Rectal smooth muscle tissue (tissue), 1 donor: ENCODE data around the gene MPZL3.
A peak's percentile ranks its signal among the peaks of the same experiment; 100 is the strongest.
"Not testable (repeated sequence)": the region's sequence is repeated elsewhere in the genome, so short reads cannot be mapped to it uniquely, and the experiment has no call there.

Experiments used
- H3K27ac ChIP-seq: one replicate; pipeline ENCODE4 v1.7.0; 2013; ENCODE audit warnings: low read depth, low read length, inconsistent platforms
- H3K27me3 ChIP-seq: one replicate; pipeline ENCODE4 v1.7.0; 2013; ENCODE audit warnings: low read length; ENCODE audit not compliant: control insufficient read depth, insufficient read depth
- H3K36me3 ChIP-seq: one replicate; pipeline ENCODE4 v1.7.0; 2013; ENCODE audit warnings: low read length; ENCODE audit not compliant: control insufficient read depth, insufficient read depth
- H3K4me1 ChIP-seq: one replicate; pipeline ENCODE4 v1.7.0; 2013; ENCODE audit warnings: low read length; ENCODE audit not compliant: control insufficient read depth, insufficient read depth
- H3K4me3 ChIP-seq: one replicate; pipeline ENCODE4 v1.7.0; 2013; ENCODE audit warnings: low read length
- H3K9ac ChIP-seq: one replicate; pipeline ENCODE4 v1.7.0; 2013; ENCODE audit warnings: low read length

MPZL3 gene

GRCh38 chr11:118200901-118201680 is 51.1 kb downstream of the MPZL3 start:
- H3K4me3 ChIP-seq = no peak overlapping the region
- no peak overlapping the region for H3K27ac ChIP-seq
- H3K9ac ChIP-seq = no peak overlapping the region
- no peaks in the 10 kb centered on the region for H3K36me3 ChIP-seq
- peaks cover 8% of the 10 kb centered on the region for H3K4me1 ChIP-seq
- H3K27me3 ChIP-seq = no peaks in the 10 kb centered on the region

- Histone ChIP-seq H3K27ac (no peak overlapping the region), H3K9ac (no peak overlapping the region), H3K36me3 (no peaks in the 10 kb centered on the region), H3K27me3 (no peaks in the 10 kb centered on the region), H3K4me1 (peaks cover 9% of the 10 kb centered on the region), H3K4me3 (no peak overlapping the region)
These were observed 51.7 kb downstream of the MPZL3 start for GRCh38 chr11:118200497-118200896.

GRCh38 chr11:118199135-118199534 is 53.0 kb downstream of the MPZL3 start:
- Histone ChIP-seq H3K27ac (no peak overlapping the region), H3K4me3 (no peak overlapping the region), H3K27me3 (no peaks in the 10 kb centered on the region), H3K4me1 (peaks cover 23% of the 10 kb centered on the region), H3K9ac (no peak overlapping the region), H3K36me3 (no peaks in the 10 kb centered on the region)

- Histone ChIP-seq H3K4me1 (peaks cover 23% of the 10 kb centered on the region), H3K27ac (no peak overlapping the region), H3K27me3 (no peaks in the 10 kb centered on the region), H3K9ac (no peak overlapping the region), H3K36me3 (no peaks in the 10 kb centered on the region), H3K4me3 (peak overlapping the region; percentile 58)
These were observed 53.8 kb downstream of the MPZL3 start for GRCh38 chr11:118198370-118198769.

GRCh38 chr11:118194835-118195627 is 57.1 kb downstream of the MPZL3 start:
- Histone ChIP-seq H3K4me1 (peaks cover 23% of the 10 kb centered on the region), H3K27me3 (no peaks in the 10 kb centered on the region), H3K9ac (no peak overlapping the region), H3K27ac (peak overlapping the region; percentile 78), H3K4me3 (peak overlapping the region; percentile 30), H3K36me3 (no peaks in the 10 kb centered on the region)

GRCh38 chr11:118193910-118194566 is 58.1 kb downstream of the MPZL3 start:
- Histone ChIP-seq H3K9ac (no peak overlapping the region), H3K27ac (no peak overlapping the region), H3K4me3 (no peak overlapping the region), H3K36me3 (no peaks in the 10 kb centered on the region), H3K27me3 (no peaks in the 10 kb centered on the region), H3K4me1 (peaks cover 22% of the 10 kb centered on the region)

GRCh38 chr11:118192817-118193216 is 59.3 kb downstream of the MPZL3 start:
- H3K27ac ChIP-seq, H3K9ac ChIP-seq, H3K4me3 ChIP-seq, H3K27me3 ChIP-seq, H3K36me3 ChIP-seq: not testable (repeated sequence)
- peaks cover 15% of the 10 kb centered on the region for H3K4me1 ChIP-seq

- peaks cover 15% of the 10 kb centered on the region for H3K4me1 ChIP-seq
- H3K27ac ChIP-seq, H3K36me3 ChIP-seq, H3K9ac ChIP-seq, H3K4me3 ChIP-seq, H3K27me3 ChIP-seq: not testable (repeated sequence)
These were observed 61.1 kb downstream of the MPZL3 start for GRCh38 chr11:118190942-118191506.

- Histone ChIP-seq H3K27ac (no peak overlapping the region), H3K9ac (no peak overlapping the region), H3K27me3 (no peaks in the 10 kb centered on the region), H3K4me1 (no peaks in the 10 kb centered on the region), H3K4me3 (no peak overlapping the region), H3K36me3 (no peaks in the 10 kb centered on the region)
These were observed 65.6 kb downstream of the MPZL3 start for GRCh38 chr11:118186346-118187107.

GRCh38 chr11:118184784-118185579 is 67.2 kb downstream of the MPZL3 start:
- Histone ChIP-seq H3K36me3 (no peaks in the 10 kb centered on the region), H3K27ac (no peak overlapping the region), H3K27me3 (no peaks in the 10 kb centered on the region), H3K9ac (no peak overlapping the region), H3K4me3 (no peak overlapping the region), H3K4me1 (peaks cover 10% of the 10 kb centered on the region)

- not testable (repeated sequence) for H3K36me3 ChIP-seq, H3K9ac ChIP-seq, H3K27me3 ChIP-seq, H3K4me1 ChIP-seq, H3K4me3 ChIP-seq, H3K27ac ChIP-seq
These were observed 68.5 kb downstream of the MPZL3 start for GRCh38 chr11:118183691-118184090.
